Liver (tissue), 9 donors: ENCODE data around the gene ALCAM. TPM values are rescaled to one million over a fixed set of nuclear protein-coding genes. Genes with fewer than 3 reads are reported as not detected.

ENCODE experiments used
- DNase-seq: peaks from one replicate; pipeline ENCODE4 v3.0.0-alpha.2; 2017; ENCODE audit warnings: low spot score
- H3K27ac ChIP-seq, 2 donors: one replicate each; pipeline ENCODE4 v1.7.0; 2013; ENCODE audit warnings: inconsistent platforms in 2 of 2, low read length in 2 of 2, control low read depth in 1 of 2, low read depth in 1 of 2, mild to moderate bottlenecking in 1 of 2
- H3K27me3 ChIP-seq, 4 donors: one replicate each; pipeline versions ENCODE4 v1.6.1 to v1.7.0; 2013; ENCODE audit warnings: low read length in 3 of 4, inconsistent platforms in 1 of 4, mild to moderate bottlenecking in 1 of 4, moderate library complexity in 1 of 4; ENCODE audit not compliant: control insufficient read depth in 4 of 4, insufficient read depth in 4 of 4
- H3K36me3 ChIP-seq, 4 donors: one replicate each; pipeline versions ENCODE4 v1.6.1 to v1.7.0; 2013; ENCODE audit warnings: low read length in 3 of 4, mild to moderate bottlenecking in 3 of 4, low read depth in 1 of 4, moderate library complexity in 1 of 4; ENCODE audit not compliant: control insufficient read depth in 4 of 4, insufficient read depth in 3 of 4
- H3K4me1 ChIP-seq, 4 donors: one replicate each; pipeline versions ENCODE4 v1.6.1 to v1.7.0; 2013; ENCODE audit warnings: low read length in 3 of 4, mild to moderate bottlenecking in 3 of 4, moderate library complexity in 1 of 4; ENCODE audit not compliant: control insufficient read depth in 4 of 4, insufficient read depth in 4 of 4
- H3K4me3 ChIP-seq, 3 donors: one replicate each; pipeline versions ENCODE4 v1.6.1 to v1.7.0; 2013; ENCODE audit warnings: low read length in 3 of 3, control low read depth in 1 of 3, low read depth in 1 of 3, mild to moderate bottlenecking in 1 of 3
- H3K9ac ChIP-seq, 2 donors: one replicate each; pipeline ENCODE4 v1.7.0; 2013; ENCODE audit warnings: low read length in 2 of 2, mild to moderate bottlenecking in 2 of 2, moderate library complexity in 2 of 2, control low read depth in 1 of 2, low read depth in 1 of 2
- H3K9me3 ChIP-seq, 4 donors: one replicate each; pipeline versions ENCODE4 v1.6.1 to v1.7.0; 2013; ENCODE audit warnings: low read length in 3 of 4; ENCODE audit not compliant: control insufficient read depth in 4 of 4
- ATF3 ChIP-seq: IDR thresholded peaks from 2 replicates; pipeline ENCODE4 v1.6.1; 2016; ENCODE audit warnings: antibody characterized with exemption
- CTCF ChIP-seq: fragments of 150-350 bp; IDR thresholded peaks from 2 replicates; pipeline ENCODE4 v1.5.1; 2017; ENCODE audit warnings: improper control_type of control experiment, low read depth, low read length; ENCODE audit not compliant: missing input control
- EGR1 ChIP-seq, 2 donors: IDR thresholded peaks; 2 replicates each; pipeline ENCODE4 v1.6.1; 2016 to 2018; ENCODE audit warnings: antibody characterized with exemption in 2 of 2, low read depth in 2 of 2
- FOXA1 ChIP-seq: IDR thresholded peaks from 2 replicates; pipeline ENCODE4 v1.6.1; 2016; ENCODE audit warnings: antibody characterized with exemption
- FOXA2 ChIP-seq: IDR thresholded peaks from 2 replicates; pipeline ENCODE4 v1.6.1; 2016; ENCODE audit warnings: antibody characterized with exemption
- GABPA ChIP-seq, 2 donors: IDR thresholded peaks in 1 of 2; conservative IDR thresholded peaks in 1 of 2; 2 replicates each; pipeline ENCODE4 v1.6.1; 2016; ENCODE audit warnings: antibody characterized with exemption in 2 of 2, mild to moderate bottlenecking in 1 of 2, moderate library complexity in 1 of 2
- HNF4A ChIP-seq, 2 donors: conservative IDR thresholded peaks; 2 replicates each; pipeline ENCODE4 v1.6.1; 2016; ENCODE audit warnings: antibody characterized with exemption in 2 of 2, mild to moderate bottlenecking in 2 of 2
- HNF4G ChIP-seq: IDR thresholded peaks from 2 replicates; pipeline ENCODE4 v1.6.1; 2016; ENCODE audit warnings: antibody characterized with exemption
- JUND ChIP-seq, 2 donors: IDR thresholded peaks; 2 replicates each; pipeline ENCODE4 v1.6.1; 2016; ENCODE audit warnings: antibody characterized with exemption in 2 of 2
- NR2F2 ChIP-seq: IDR thresholded peaks from 2 replicates; pipeline ENCODE4 v1.6.1; 2016; ENCODE audit warnings: antibody characterized with exemption
- RAD21 ChIP-seq, 2 donors: IDR thresholded peaks; 2 replicates each; pipeline ENCODE4 v1.6.1; 2016; ENCODE audit warnings: antibody characterized with exemption in 2 of 2, mild to moderate bottlenecking in 2 of 2
- REST ChIP-seq: IDR thresholded peaks from 2 replicates; pipeline ENCODE4 v1.6.1; 2016; ENCODE audit warnings: antibody characterized with exemption, mild to moderate bottlenecking
- RXRA ChIP-seq, 2 donors: IDR thresholded peaks; 2 replicates each; pipeline ENCODE4 v1.6.1; 2017 to 2018; ENCODE audit warnings: antibody characterized with exemption in 2 of 2, mild to moderate bottlenecking in 1 of 2
- SP1 ChIP-seq: IDR thresholded peaks from 2 replicates; pipeline ENCODE4 v1.6.1; 2018; ENCODE audit warnings: antibody characterized with exemption, mild to moderate bottlenecking
- TAF1 ChIP-seq: conservative IDR thresholded peaks from 2 replicates; pipeline ENCODE4 v1.6.1; 2016; ENCODE audit warnings: antibody characterized with exemption, mild to moderate bottlenecking
- YY1 ChIP-seq: IDR thresholded peaks from 2 replicates; pipeline ENCODE4 v1.6.1; 2016; ENCODE audit warnings: antibody characterized with exemption, mild to moderate bottlenecking
- WGBS: extraction: QIAGEN DNeasy Blood & Tissue Kit; methylation state at CpG from one replicate; pipeline ENCODE4 v1.1.7; 2013; 5-methylcytosine and 5-hydroxymethylcytosine counted together
- polyA plus RNA-seq, 2 donors: library from polyadenylated mRNA; stranded (reverse) in 1 of 2; unstranded in 1 of 2; fragments of 200-250 nt in 1 of 2; fragments of >200 nt in 1 of 2; fragmentation: Nextera tagmentation in 1 of 2; extraction: Ambion mirVana in 1 of 2; gene quantifications; one replicate each; pipeline versions ENCODE4 v1.2.1 to v1.2.3, GENCODE V29; 2013 to 2015
- total RNA-seq, 2 donors: library from RNA; depleted of rRNA; stranded (reverse); fragments of >200 nt; gene quantifications; one replicate each; pipeline ENCODE4 v1.2.3, GENCODE V29; 2014
- TF ChIP-seq, protein P1 (sequence below): IDR thresholded peaks from 2 replicates; pipeline ENCODE4 v1.6.1; 2016; ENCODE audit warnings: antibody characterized with exemption
- donor health status: healthy.
- donor health status: healthy.
- donor health status: healthy.
- donor health status: healthy.
- donor health status: healthy.

Gene ALCAM
- total and polyA plus RNA-seq, 4 donors, result 14.2 to 62.0 (median 32.3) TPM

- no peak overlapping the region for H3K27ac ChIP-seq
- H3K9ac ChIP-seq, result no peak overlapping the region
- WGBS, result 98% methylated on average over 1 of the region's 1 CpG
- no peak overlapping the region for H3K4me3 ChIP-seq
- no peak for DNase-seq
- no peaks in the 10 kb centered on the region for H3K4me1 ChIP-seq
- H3K36me3 ChIP-seq, result no peaks in the 10 kb centered on the region
- no peaks in the 10 kb centered on the region for H3K9me3 ChIP-seq
- TF ChIP-seq EGR1 (IDR thresholded peaks at IDR 0.05; ENCODE audit: low read depth in 2 of 2) (no peak), HNF4G (no peak), SP1 (no peak), NR2F2 (no peak), RXRA (IDR thresholded peaks at IDR 0.05) (no peak), GABPA (IDR thresholded peaks at IDR 0.05 in 1 of 2, conservative IDR thresholded peaks at IDR 0.05 in 1 of 2) (no peak), REST (no peak), HNF4A (conservative IDR thresholded peaks at IDR 0.05) (no peak), FOXA1 (no peak), TAF1 (no peak), FOXA2 (no peak), ATF3 (no peak), RAD21 (IDR thresholded peaks at IDR 0.05) (no peak)
- TF ChIP-seq, protein P1, sequence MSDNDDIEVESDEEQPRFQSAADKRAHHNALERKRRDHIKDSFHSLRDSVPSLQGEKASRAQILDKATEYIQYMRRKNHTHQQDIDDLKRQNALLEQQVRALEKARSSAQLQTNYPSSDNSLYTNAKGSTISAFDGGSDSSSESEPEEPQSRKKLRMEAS, result no peak
- H3K27me3 ChIP-seq, result no peaks in the 10 kb centered on the region
Observed at GRCh38 chr3:105594219-105594618, 227.5 kb downstream of the ALCAM start.

- Histone ChIP-seq H3K9me3 (no peaks in the 10 kb centered on the region), H3K27ac (no peak overlapping the region), H3K36me3 (no peaks in the 10 kb centered on the region), H3K27me3 (no peaks in the 10 kb centered on the region), H3K4me1 (no peaks in the 10 kb centered on the region), H3K9ac (no peak overlapping the region), H3K4me3 (no peak overlapping the region)
- 64% methylated on average over 3 of the region's 3 CpGs for WGBS
- DNase-seq, result no peak
- TF ChIP-seq FOXA1, result no peak
- no peak for TF ChIP-seq RXRA (IDR thresholded peaks at IDR 0.05)
- no peak for TF ChIP-seq HNF4A (conservative IDR thresholded peaks at IDR 0.05)
- TF ChIP-seq CTCF, result no peak
- no peak for TF ChIP-seq JUND (IDR thresholded peaks at IDR 0.05)
- no peak for TF ChIP-seq ATF3
- no peak for TF ChIP-seq YY1
- TF ChIP-seq SP1, result no peak
Observed at GRCh38 chr3:105598042-105598796, 231.5 kb downstream of the ALCAM start.
